ENCODE results near the gene GAB2.
"Not testable (repeated sequence)": the region's sequence is repeated elsewhere in the genome, so short reads cannot be mapped to it uniquely, and the experiment has no call there.

The GAB2 gene

GRCh38 chr11:78370406-78371172 lies 47.0 kb downstream of the GAB2 start:
- DNase-seq (ENCODE audit: low spot score) = no peak

GRCh38 chr11:78365381-78365792 lies 52.2 kb downstream of the GAB2 start:
- DNase-seq (ENCODE audit: low spot score) = no peak

GRCh38 chr11:78364128-78364751 lies 53.4 kb downstream of the GAB2 start:
- no peak for DNase-seq (ENCODE audit: low spot score)

- no peak for DNase-seq (ENCODE audit: low spot score)
Measured at GRCh38 chr11:78363024-78363619, 54.5 kb downstream of the GAB2 start.

GRCh38 chr11:78361228-78361627 lies 56.4 kb downstream of the GAB2 start:
- DNase-seq (ENCODE audit: low spot score) = no peak

- DNase-seq (ENCODE audit: low spot score) = no peak
Measured at GRCh38 chr11:78359921-78360320, 57.7 kb downstream of the GAB2 start.

- not testable (repeated sequence) for DNase-seq (ENCODE audit: low spot score)
Measured at GRCh38 chr11:78357924-78358323, 59.7 kb downstream of the GAB2 start.

GRCh38 chr11:78357425-78357824 lies 60.2 kb downstream of the GAB2 start:
- DNase-seq (ENCODE audit: low spot score) = not testable (repeated sequence)

- not testable (repeated sequence) for DNase-seq (ENCODE audit: low spot score)
Measured at GRCh38 chr11:78355742-78356141, 61.9 kb downstream of the GAB2 start.

GRCh38 chr11:78355309-78355705 lies 62.3 kb downstream of the GAB2 start:
- no peak for DNase-seq (ENCODE audit: low spot score)

GRCh38 chr11:78354408-78355308 lies 63.0 kb downstream of the GAB2 start:
- no peak for DNase-seq (ENCODE audit: low spot score)

GRCh38 chr11:78351979-78352841 lies 65.4 kb downstream of the GAB2 start:
- no peak for DNase-seq (ENCODE audit: low spot score)

- DNase-seq (ENCODE audit: low spot score) = no peak
Measured at GRCh38 chr11:78351193-78351592, 66.4 kb downstream of the GAB2 start.

- DNase-seq (ENCODE audit: low spot score) = no peak
Measured at GRCh38 chr11:78350646-78351165, 66.9 kb downstream of the GAB2 start.

- no peak for DNase-seq (ENCODE audit: low spot score)
Measured at GRCh38 chr11:78350091-78350645, 67.5 kb downstream of the GAB2 start.

- DNase-seq (ENCODE audit: low spot score) = no peak
Measured at GRCh38 chr11:78349624-78350023, 68.0 kb downstream of the GAB2 start.

- no peak for DNase-seq (ENCODE audit: low spot score)
Measured at GRCh38 chr11:78349114-78349513, 68.5 kb downstream of the GAB2 start.

GRCh38 chr11:78347956-78348355 lies 69.7 kb downstream of the GAB2 start:
- DNase-seq (ENCODE audit: low spot score) = no peak

- no peak for DNase-seq (ENCODE audit: low spot score)
Measured at GRCh38 chr11:78346799-78347198, 70.8 kb downstream of the GAB2 start.

- no peak for DNase-seq (ENCODE audit: low spot score)
Measured at GRCh38 chr11:78345450-78345849, 72.2 kb downstream of the GAB2 start.

- no peak for DNase-seq (ENCODE audit: low spot score)
Measured at GRCh38 chr11:78344676-78345075, 72.9 kb downstream of the GAB2 start.
